HL-60/S4 treated with retinoic acid at 250 ng/mL for 4 days and 3 days (cell line): Measurements from ENCODE around the gene ITFG1.
"Not testable (repeated sequence)": the region's sequence is repeated elsewhere in the genome, so short reads cannot be mapped to it uniquely, and the experiment has no call there.

ENCODE experiments used
- in situ Hi-C: fragments of 300-500 bp; cut with MboI; formaldehyde crosslinking; loops from 2 replicates; pipeline ENCODE4 v1.7.0; 2022; ENCODE audit warnings: low sequenced_read_pairs

Gene ITFG1

GRCh38 chr16:47342055-47342454, 118.8 kb downstream of the ITFG1 start:
- in situ Hi-C loops: no loop called here

GRCh38 chr16:47330562-47330961, 130.3 kb downstream of the ITFG1 start:
- in situ Hi-C loops: not testable (repeated sequence)

DNA sequence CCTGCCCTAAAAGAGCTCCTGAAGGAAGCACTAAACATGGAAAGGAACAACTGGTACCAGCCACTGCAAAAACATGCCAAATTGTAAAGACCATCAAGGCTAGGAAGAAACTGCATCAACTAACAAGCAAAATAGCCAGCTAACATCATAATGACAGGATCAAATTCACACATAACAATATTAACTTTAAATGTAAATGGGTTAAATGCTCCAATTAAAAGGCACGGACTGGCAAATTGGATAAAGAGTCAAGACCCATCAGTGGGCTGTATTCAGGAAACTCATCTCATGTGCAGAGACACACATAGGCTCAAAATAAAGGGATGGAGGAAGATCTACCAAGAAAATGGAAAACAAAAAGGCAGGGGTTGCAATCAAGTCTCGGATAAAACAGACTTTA, 136.6 kb downstream of the ITFG1 start:
- in situ Hi-C loops: not testable (repeated sequence)

DNA sequence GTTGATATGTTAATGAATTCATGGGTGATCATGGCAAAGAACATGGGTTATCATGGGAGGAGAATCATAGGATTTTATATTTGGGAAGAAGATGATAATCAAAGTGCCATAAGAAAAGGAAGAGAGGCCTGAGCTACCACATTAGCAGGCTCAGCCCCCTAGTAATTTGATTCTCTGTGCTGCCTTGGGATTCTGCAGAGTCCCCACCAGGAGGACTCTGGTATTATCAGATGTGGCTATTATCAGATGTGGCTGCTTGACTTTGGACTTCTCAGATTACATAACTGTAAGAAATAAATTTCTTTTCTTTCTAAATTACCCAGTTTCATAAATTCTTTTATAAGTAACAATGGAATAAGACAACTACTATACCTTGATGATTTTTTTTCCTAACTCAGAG, 137.6 kb downstream of the ITFG1 start:
- in situ Hi-C loops: no loop called here

- in situ Hi-C loops: no loop called here
Measured at GRCh38 chr16:47320546-47321310, 140.1 kb downstream of the ITFG1 start.

- in situ Hi-C loops: no loop called here
Measured at GRCh38 chr16:47317465-47318240, 143.2 kb downstream of the ITFG1 start.

DNA sequence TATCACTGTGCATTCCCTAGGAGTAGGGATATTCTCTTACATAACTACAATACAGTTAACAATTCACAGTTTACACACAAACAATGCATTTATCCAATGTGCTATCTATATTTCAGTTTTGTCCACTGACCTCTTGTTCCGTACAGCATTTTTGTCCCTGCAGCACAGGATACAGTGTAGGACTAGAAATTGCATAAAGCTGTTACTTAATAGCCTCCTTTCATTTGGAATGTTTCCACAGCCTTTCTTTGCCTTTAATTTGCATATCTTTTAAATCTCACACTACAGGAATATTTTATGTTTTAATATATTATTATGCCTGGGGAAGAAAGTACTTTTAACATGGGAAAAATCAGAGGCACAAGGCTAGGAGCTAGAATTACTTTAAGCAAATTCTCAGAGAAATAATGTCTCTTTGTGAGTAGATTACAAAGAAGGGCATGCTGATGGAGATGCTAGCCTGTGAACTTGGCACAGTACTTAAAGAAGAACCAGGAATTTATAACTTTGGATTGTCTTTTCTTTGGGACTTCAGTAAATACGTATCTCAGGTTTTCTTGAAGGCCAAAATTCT, 144.3 kb downstream of the ITFG1 start:
- in situ Hi-C loops: no loop called here

DNA sequence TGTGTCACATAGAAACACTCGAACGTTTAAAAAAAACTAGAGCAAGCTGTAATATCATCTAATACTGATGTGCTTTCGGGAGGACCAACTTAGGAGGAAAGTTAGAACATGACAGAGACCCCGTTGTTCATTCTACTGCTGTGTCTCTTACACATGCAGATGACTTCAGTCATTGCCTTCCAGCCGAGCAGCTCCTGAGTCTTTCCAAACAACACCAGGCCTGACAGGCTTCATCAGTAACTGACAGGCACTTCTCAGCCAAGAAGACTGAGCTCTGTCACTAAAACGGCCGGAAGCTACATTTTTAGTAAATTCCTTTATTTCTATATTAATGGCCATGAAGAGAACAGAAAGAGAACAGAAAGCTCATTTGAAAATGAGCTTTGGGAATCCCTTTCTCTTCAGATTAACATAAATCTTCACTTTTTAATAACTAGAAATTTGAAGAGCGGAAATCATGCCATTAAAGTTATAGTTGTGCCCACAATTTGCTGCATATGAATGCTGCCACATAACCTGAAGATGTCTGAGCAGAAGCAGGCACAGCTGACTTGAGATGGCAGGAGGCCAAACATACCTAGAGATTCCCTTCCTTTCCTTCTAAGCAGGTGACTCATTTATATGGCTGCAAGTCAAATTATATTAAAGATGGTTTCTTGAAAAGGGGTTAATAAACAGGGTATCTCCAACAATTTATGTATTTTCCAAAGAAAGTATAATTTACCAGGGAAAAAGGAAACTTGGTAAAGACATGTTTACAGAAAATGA, 148.9 kb downstream of the ITFG1 start:
- in situ Hi-C loops: no loop called here

DNA sequence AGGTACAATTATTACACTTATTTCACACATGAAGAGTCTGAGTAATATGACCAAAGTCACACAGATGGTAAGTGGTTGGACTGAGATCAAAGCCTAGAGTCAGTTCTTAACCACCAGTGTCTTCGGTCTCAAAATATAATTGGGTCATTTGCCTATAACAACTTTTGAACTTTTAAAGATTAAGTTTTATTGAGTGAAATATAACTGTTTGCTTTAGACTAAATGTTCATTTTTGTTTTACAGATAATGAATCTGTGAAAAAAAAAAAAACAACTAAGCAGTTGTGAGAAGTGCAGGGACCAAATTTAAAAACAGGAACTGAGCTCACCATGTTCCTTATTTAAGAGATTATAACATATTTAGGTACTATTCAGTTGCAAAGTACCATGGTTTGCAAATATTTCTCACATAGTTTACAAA, 150.1 kb downstream of the ITFG1 start:
- in situ Hi-C loops: no loop called here

DNA sequence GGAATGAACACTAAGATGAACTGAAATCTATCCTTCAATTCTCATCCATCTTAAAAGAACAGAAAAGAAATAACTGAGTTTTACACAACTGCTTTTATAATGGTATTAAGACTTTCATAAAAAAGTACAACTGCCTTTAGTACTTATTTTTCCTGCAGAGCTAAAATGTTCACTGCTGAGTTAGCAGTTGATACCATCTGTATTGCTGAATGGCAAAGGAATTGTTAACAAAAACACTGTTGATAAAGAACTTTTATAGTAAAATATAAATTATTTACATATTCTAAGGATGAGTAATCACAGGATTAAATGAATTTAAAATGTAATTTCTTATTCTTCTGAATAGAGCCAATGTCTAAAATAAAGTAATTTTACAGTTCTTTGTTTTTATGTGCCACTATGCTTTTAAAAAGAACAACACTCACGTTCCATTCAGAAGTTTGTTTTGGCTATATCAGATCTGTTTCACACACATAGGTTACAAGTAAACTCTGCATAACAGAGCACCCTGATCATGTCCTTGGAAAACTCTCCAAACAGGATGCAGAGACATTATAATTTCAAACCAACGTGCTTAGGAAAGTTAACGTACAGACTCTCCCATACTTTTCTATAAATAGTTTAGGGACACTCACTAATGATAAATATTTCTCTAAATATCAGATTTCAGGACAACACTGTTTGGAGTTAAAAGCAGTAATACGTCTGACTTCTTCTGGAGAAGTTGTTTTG, 151.1 kb downstream of the ITFG1 start:
- in situ Hi-C loops: no loop called here

DNA sequence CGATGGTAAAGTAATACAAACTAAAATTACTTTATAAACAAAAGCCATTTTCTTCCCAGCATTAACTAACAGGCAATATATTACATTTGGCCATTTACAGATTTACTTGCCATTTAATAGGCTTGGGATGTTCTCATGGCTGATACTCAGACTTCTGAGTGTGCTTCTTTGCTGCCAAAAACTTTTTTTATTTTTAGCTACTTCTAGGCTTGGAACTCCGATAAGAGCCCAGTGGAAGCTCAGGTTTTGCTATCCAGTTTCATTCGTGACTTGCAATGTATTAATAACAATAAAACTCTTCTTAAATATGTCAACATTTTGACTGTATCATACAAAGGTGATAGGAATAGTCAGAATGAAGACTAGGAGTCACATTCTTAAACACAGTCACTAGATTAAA, 152.3 kb downstream of the ITFG1 start:
- in situ Hi-C loops: no loop called here

- in situ Hi-C loops: no loop called here
Measured at GRCh38 chr16:47304563-47304962, 156.3 kb downstream of the ITFG1 start.

GRCh38 chr16:47299587-47299986, 161.3 kb downstream of the ITFG1 start:
- in situ Hi-C loops: no loop called here

DNA sequence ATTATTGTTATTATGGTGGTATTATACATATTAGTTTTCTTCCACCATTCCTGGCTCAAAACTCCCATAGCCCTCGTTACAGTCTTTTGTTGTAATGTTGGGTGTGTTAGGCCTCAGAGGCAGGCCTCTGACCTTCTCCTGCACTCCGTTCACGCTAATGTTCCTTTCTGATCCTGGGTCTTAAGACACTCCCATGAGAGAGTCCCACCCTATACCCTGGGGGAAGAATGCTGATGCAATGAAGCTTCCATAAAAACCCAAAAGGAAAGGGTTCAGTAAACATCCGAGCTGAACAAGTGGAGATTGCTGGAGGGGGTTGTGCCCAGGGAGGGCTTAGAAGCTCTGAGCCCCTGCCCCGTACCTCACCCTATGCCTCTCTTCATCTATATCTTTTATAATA, 175.9 kb downstream of the ITFG1 start:
- in situ Hi-C loops: no loop called here

- in situ Hi-C loops: no loop called here
Measured at GRCh38 chr16:47278306-47278970, 182.4 kb downstream of the ITFG1 start.

DNA sequence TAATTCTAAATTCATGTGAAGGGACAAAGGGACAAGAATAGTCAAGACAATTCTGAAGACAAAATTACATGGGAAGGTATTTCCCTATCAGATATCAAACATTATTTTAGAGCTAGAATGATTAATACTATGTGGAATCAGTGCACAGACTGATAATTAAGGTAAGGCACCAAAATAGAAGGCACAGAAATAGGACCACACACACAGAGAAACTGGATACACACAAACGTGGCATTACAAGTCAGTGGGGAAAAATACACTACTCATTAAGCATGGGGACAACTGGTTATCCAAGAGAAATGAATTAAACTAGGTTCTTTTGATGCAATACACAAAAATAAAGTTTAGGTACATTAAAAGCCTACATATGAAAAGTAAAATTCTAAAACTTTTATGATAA, 184.3 kb downstream of the ITFG1 start:
- in situ Hi-C loops: no loop called here

GRCh38 chr16:47262938-47263337, 197.9 kb downstream of the ITFG1 start:
- in situ Hi-C loops: no loop called here

DNA sequence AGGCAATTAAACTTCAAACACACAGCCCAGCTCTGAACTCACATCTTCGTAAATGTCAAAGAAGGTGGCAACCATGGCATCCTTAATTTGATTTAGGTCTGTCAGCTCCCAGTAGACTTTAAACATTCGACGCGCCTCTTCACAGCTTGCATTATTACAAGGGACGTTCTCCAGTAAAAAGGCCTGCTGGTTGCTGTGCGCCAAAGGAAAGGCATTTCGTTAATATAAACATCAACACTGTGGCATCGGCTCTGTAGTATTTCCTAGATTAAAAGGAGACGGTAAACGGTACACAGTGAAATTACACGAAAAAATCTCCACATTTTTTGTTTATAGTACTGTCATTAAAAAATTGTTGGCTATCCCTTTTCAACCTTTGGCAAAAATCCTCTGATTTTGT, 200.4 kb downstream of the ITFG1 start:
- in situ Hi-C loops: no loop called here

DNA sequence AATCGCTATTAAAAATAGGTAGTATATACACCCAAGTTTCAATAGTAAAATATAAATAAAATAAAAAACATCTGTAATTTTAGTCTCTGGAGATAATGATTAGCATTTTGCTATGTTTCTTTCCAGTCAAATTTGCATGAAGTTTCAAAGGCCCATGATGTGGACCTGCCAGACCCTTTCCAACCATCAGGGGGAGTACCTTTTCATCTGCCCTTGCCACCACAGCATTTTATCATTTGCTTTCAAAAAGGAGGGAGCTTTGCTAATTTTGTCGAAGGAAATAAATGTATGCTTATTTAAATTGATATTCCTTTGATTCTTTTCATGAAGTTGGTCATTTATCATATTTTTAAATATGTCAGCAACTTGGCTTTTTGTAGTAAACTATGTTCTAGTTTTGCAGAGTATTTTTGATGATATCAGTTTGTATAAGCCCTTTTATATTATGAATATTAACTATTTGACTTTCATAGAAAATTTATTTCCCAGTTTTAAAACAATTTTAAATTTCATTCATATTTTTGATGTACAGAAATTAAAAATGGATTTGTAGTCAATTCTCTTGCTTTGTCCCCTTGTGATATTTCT, 201.9 kb downstream of the ITFG1 start:
- in situ Hi-C loops: no loop called here

DNA sequence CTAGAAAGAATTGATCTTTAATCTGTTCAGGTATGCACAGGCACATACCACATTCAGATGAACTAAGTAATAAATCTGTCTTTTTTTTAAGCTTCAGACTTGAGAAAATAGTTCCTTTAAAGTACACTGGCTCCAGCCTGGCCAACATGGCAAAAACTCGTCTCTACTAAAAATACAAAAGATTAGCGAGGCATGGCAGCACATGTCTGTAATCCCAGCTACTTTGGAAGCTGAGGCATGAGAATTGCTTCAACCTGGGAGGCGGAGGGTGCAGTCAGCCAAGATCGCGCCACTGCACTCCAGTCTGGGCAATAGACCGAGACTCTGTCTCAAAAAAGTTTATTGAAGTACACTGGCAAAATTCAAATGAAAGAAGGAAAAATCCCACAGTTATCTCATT, 206.1 kb downstream of the ITFG1 start:
- in situ Hi-C loops: no loop called here
